Brain microvascular endothelial cell (primary cell): ENCODE results near the gene WDR7.

Source experiments
- DNase-seq: peaks from one replicate; pipeline ENCODE4 v3.0.0-alpha.2; 2020
- H3K27ac ChIP-seq: fragments of 250-450 bp; sonication (Bioruptor Pico); 2 replicates; pipeline ENCODE4 v1.5.1; 2020; ENCODE audit warnings: mild to moderate bottlenecking, moderate library complexity
- H3K27me3 ChIP-seq: fragments of 250-450 bp; sonication (Bioruptor Pico); replicated peaks from 2 replicates; pipeline ENCODE4 v1.5.1; 2020; ENCODE audit warnings: mild to moderate bottlenecking
- H3K36me3 ChIP-seq: fragments of 250-450 bp; sonication (Bioruptor Pico); replicated peaks from 2 replicates; pipeline ENCODE4 v1.5.1; 2020; ENCODE audit warnings: mild to moderate bottlenecking
- H3K4me3 ChIP-seq: 2 replicates; pipeline ENCODE4 v1.5.1; 2011; ENCODE audit warnings: low read depth, mild to moderate bottlenecking, control low read depth, low read length, moderate library complexity
- in situ Hi-C: cut with HindIII; loops from 2 replicates; pipeline ENCODE4 v1.10.0; 2017; ENCODE audit warnings: low sequenced_read_pairs, low pct_ligation_motif_present
- TF ChIP-seq, protein P1 (sequence below): IDR thresholded peaks from 2 replicates; pipeline ENCODE4 v1.5.1; 2011; ENCODE audit warnings: low read depth, mild to moderate bottlenecking, moderate library complexity, low read length, control low read depth, inconsistent platforms; ENCODE audit errors: missing control alignments

The WDR7 gene

DNA sequence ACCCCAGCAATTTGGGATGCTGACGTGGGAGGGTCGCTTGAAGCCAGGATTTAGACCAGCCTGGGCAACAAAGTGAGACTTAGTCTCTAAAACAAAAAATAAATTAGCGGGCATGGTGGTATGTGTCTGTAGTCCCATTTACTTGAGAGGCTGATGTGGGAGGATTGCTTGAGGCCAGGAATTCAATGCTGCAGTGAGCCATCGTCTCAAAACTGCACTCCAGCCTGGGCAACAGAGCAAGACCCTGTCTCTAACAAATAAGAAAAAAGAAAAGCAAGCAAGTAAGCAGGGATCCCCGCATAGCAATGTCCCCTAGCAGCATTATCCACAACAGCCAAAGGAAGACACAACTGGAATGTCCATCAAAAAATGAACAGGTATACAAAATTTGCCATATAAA is 16.2 kb upstream of the WDR7 start:
- Histone ChIP-seq H3K4me3 (no peak overlapping the region), H3K36me3 (peaks cover 2% of the 10 kb centered on the region), H3K27me3 (no peaks in the 10 kb centered on the region), H3K27ac (no peak overlapping the region)
- TF ChIP-seq, protein P1, sequence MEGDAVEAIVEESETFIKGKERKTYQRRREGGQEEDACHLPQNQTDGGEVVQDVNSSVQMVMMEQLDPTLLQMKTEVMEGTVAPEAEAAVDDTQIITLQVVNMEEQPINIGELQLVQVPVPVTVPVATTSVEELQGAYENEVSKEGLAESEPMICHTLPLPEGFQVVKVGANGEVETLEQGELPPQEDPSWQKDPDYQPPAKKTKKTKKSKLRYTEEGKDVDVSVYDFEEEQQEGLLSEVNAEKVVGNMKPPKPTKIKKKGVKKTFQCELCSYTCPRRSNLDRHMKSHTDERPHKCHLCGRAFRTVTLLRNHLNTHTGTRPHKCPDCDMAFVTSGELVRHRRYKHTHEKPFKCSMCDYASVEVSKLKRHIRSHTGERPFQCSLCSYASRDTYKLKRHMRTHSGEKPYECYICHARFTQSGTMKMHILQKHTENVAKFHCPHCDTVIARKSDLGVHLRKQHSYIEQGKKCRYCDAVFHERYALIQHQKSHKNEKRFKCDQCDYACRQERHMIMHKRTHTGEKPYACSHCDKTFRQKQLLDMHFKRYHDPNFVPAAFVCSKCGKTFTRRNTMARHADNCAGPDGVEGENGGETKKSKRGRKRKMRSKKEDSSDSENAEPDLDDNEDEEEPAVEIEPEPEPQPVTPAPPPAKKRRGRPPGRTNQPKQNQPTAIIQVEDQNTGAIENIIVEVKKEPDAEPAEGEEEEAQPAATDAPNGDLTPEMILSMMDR, result no peak
- in situ Hi-C loops, result no loop called here
- no peak for DNase-seq

DNA sequence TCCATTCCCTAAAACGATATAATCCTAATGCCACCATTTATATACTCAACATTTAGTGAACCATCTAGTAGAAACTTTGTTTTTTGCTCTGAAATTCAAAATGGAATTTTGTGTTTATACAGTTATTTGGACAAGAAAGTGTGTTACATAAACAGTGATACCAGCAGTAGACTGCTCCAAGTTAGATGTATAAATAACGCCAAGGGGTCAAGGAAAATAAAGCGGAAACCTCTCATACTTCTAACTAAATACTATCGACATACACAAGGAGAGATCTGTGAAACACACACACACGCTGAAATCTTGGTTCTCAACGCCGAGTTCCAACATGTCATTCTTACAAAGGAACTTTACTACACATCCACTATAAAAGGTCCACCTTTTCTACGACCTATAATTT is 14.0 kb upstream of the WDR7 start:
- Histone ChIP-seq H3K4me3 (peak overlapping the region; percentile 93), H3K27me3 (no peaks in the 10 kb centered on the region), H3K27ac (no peak overlapping the region), H3K36me3 (peaks cover 2% of the 10 kb centered on the region)
- in situ Hi-C loops, result no loop called here
- DNase-seq, result no peak
- TF ChIP-seq, protein P1, result no peak

DNA sequence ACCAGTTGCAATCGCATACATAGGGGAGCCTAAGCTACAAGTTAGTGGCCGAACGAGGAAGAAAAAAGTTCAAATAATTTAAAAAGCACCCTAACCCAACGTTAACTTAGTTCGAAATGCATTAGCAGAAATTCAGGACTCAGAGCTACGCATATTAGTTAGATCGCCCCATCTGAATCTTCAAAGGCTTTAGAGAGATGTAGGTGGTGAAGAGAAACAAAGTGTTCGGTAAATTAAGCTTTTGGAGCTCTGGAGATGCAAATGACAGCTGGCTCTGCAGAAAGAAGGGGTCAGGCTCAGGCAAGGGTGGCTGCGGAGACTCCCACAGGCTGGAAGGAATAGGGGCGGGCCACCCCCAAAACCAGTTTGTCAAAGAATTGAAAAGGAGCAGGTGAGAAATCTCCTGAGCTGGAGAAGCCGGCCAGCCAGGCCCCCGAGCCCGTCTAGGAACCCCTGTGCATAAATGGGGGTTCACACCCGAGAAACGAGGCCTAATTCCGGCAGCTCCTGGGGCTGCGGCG is 13.4 kb upstream of the WDR7 start:
- no peaks in the 10 kb centered on the region for H3K36me3 ChIP-seq
- DNase-seq, result no peak
- TF ChIP-seq, protein P1, result no peak
- peak overlapping the region; percentile 95 for H3K27ac ChIP-seq
- H3K27me3 ChIP-seq, result no peaks in the 10 kb centered on the region
- in situ Hi-C loops, result no loop called here
- H3K4me3 ChIP-seq, result peak overlapping the region; percentile 93

DNA sequence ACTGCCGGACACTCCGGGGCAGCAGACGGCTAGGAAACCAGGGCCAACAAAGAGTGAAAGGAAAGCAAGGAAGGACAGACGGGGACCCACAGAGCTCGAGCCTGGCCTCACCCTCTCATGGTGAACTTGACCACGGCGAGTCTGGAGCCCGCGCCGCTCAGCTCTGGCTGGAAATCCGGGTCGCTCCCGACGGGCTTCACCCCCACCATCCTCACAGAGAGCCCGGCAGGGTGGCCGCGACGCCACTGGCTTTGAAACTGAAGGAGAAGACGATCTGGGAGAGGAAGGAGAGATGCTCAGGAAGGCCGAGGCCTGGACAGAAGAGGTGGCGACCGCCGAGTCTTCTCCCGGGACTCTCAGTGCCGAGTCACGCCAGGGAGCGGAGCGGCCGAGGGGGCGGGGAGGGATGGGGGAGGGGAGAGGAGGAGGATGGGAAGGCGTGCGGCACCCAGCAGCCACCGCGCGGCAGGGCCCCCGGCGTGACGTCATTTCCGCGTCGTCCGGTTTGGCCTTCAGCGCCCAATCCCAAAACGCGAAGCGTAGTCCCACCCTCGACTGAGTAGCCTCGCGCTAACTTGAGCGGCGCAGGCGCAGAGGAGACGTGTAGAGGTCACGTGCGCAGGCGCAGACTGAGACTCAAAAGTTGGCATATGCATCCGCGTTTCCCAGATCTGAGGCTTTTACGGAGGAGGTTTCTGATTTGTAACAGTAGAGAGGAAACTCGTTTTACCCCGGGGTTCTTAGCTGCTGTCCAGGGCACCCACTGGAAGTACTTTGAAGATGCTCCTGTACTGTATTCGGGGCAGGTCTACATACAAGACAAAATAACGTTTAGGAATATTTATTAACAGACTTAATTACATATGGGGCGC is 12.7 kb upstream of the WDR7 start, which contains the start of gene TXNL1:
TXNL1 (minus strand) TSS at position 361 of the 872 bp plus-strand sequence; CDS start at position 209, 152 bp downstream.
- peak; percentile 98 for DNase-seq
- H3K36me3 ChIP-seq, result no peaks in the 10 kb centered on the region
- peak within 1 kb of the TSS; percentile 95 for H3K27ac ChIP-seq
- peak within 1 kb of the TSS; percentile 93 for H3K4me3 ChIP-seq
- no peaks in the 10 kb centered on the region for H3K27me3 ChIP-seq
- in situ Hi-C loops, result no loop called here
- TF ChIP-seq, protein P1, result no peak

DNA sequence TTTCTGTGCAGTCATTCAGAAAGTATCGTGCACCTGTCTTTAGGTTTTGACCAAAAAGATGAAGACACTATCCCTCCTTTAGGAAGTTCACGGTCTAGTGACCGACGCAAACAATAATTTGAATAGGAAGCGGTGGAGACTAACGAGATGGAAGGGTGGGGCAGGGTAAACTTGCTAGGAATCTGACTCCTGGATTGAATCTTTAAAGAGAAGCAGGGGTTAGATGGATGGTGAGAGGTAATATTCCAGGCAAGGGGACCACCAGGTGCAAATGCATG is 12.1 kb upstream of the WDR7 start:
- Histone ChIP-seq H3K4me3 (peak overlapping the region; percentile 54), H3K27me3 (no peaks in the 10 kb centered on the region), H3K36me3 (no peaks in the 10 kb centered on the region), H3K27ac (peak overlapping the region; percentile 74)
- in situ Hi-C loops, result no loop called here
- TF ChIP-seq, protein P1, result no peak
- no peak for DNase-seq
